Aorta (tissue), 5 donors: ENCODE measurements around the gene GCG. TPM values are rescaled to one million over a fixed set of nuclear protein-coding genes. Genes with fewer than 3 reads are reported as not detected.

ENCODE experiments used
- ATAC-seq: fragments of 200-7000 bp; cut with Tn5 transposase; one replicate; pipeline ENCODE4 v1.9.1; 2022; ENCODE audit warnings: moderate library complexity; ENCODE audit not compliant: low FRiP score
- DNase-seq, 2 donors: peaks; one replicate each; pipeline ENCODE4 v3.0.0-alpha.2; 2020
- H3K27ac ChIP-seq, 2 donors: one replicate each; pipeline ENCODE4 v1.5.1; 2013; ENCODE audit warnings: low read length in 2 of 2, mild to moderate bottlenecking in 2 of 2, moderate library complexity in 2 of 2, control low read depth in 1 of 2, inconsistent platforms in 1 of 2, low read depth in 1 of 2
- H3K27me3 ChIP-seq, 2 donors: one replicate each; pipeline ENCODE4 v1.6.1; 2013; ENCODE audit warnings: control low read depth in 1 of 2, low read length in 1 of 2, mild to moderate bottlenecking in 1 of 2, moderate library complexity in 1 of 2; ENCODE audit not compliant: insufficient read depth in 2 of 2, control insufficient read depth in 1 of 2
- H3K36me3 ChIP-seq, 2 donors: one replicate each; pipeline ENCODE4 v1.6.1; 2013; ENCODE audit warnings: control low read depth in 1 of 2, low read length in 1 of 2, mild to moderate bottlenecking in 1 of 2; ENCODE audit not compliant: insufficient read depth in 2 of 2, control insufficient read depth in 1 of 2
- H3K4me1 ChIP-seq, 2 donors: one replicate each; pipeline ENCODE4 v1.6.1; 2013; ENCODE audit warnings: low read length in 2 of 2, control low read depth in 1 of 2, mild to moderate bottlenecking in 1 of 2, moderate library complexity in 1 of 2; ENCODE audit not compliant: insufficient read depth in 2 of 2, control insufficient read depth in 1 of 2
- H3K4me3 ChIP-seq, 2 donors: one replicate each; pipeline ENCODE4 v1.5.1; 2013; ENCODE audit warnings: low read length in 2 of 2, control low read depth in 1 of 2, mild to moderate bottlenecking in 1 of 2
- H3K9me3 ChIP-seq: one replicate; pipeline ENCODE4 v1.6.1; 2013; ENCODE audit warnings: mild to moderate bottlenecking, low read length; ENCODE audit not compliant: control insufficient read depth
- WGBS, 2 donors: extraction: QIAGEN DNeasy Blood & Tissue Kit; methylation state at CpG; one replicate each; pipeline ENCODE4 v1.1.7; 2013; 5-methylcytosine and 5-hydroxymethylcytosine counted together
- intact Hi-C, 2 donors: fragments of 100-400 bp; cut with DNase I; formaldehyde crosslinking; loops; one replicate each; pipeline versions ENCODE4 v1.14.2 to v1.15.0; 2022
- polyA plus RNA-seq, 2 donors: library from polyadenylated mRNA; stranded (reverse); fragments of 200-250 nt; gene quantifications; one replicate each; pipeline ENCODE4 v1.2.3, GENCODE V29; 2013
- total RNA-seq, 2 donors: library from RNA; stranded (reverse); fragmentation: NEBNext Ultra II Directional; extraction: Animal tissue kit (Norgen Biotek cat#: 25700); gene quantifications; one replicate each; pipeline ENCODE4 v1.2.1, GENCODE V29; 2021
- donor health status: healthy with polysubstance abuse.
- donor health status: Bipolar disorder and iron deficiency.
- donor health status: DM: no; HTN: no; CAD: no.
- donor health status: DM: no; HTN: no; CAD: no.
- donor health status: DM: yes; HTN: yes; CAD: no.

The GCG gene
- total and polyA plus RNA-seq, 4 donors: 0.62 to 1.6 (median 0.97) TPM; not detected in 1

DNA sequence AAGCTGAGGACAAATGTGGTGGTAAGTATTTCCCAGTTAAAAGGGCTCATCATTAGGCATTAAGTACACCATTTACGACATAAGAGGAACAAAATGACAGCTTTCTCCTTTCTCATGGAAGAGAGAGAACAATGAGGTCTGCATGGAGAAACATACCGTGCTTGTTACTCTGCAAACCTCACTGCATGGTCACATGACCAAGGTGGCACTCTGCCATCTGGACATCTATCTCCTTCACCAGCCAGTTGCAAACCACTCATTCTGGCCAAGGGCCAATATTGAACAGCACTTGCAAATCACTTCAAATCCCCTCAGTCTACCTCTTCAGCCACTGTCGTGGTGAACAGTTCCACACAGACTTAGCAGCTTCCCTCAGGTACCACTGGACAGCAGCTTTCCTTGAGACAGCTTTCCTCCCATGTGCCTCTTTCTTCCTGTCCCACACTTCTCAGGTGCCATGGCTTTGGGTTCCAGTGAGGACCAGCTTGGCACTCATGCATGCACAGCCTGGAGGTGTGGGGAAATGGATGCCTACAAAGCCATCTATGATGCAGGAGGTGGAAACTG, 48.5 kb downstream of the GCG start:
- 51 to 65% methylated on average over 3 of the region's 3 CpGs for WGBS, 2 donors
- intact Hi-C loops: no loop called here

DNA sequence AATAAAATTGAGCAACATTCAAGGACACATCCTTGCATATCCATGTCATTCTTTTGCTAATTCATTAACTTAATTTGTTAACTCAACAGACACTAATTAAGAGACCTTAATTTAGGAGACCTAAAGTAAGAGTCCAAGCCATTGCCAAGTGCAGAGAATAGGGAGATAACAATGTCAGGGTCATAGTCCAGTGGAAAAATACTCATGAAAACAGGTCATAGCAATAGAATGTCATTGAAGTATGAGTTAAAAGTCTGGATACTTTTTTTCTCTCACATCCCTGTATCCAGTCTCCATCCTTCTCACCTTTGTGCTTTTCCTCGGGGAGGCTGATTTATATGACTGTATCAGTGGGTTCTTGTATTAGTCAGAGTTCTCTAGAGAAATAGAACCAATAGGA, 51.5 kb downstream of the GCG start:
- peaks cover 2% of the 10 kb centered on the region for H3K9me3 ChIP-seq
- no peaks in the 10 kb centered on the region for H3K4me1 ChIP-seq
- no peak overlapping the region for H3K27ac ChIP-seq
- ATAC-seq: no peak
- no peak overlapping the region for H3K4me3 ChIP-seq
- no peak for DNase-seq
- 62 to 81% methylated on average over 1 of the region's 1 CpG for WGBS, 2 donors
- H3K27me3 ChIP-seq: no peaks in the 10 kb centered on the region
- H3K36me3 ChIP-seq: no peaks in the 10 kb centered on the region
- intact Hi-C loops: no loop called here

More for the DNA sequence above, 48.5 kb downstream of the GCG start:
- Histone ChIP-seq H3K4me1 (no peaks in the 10 kb centered on the region), H3K9me3 (peaks cover 2% of the 10 kb centered on the region), H3K27ac (no peak overlapping the region), H3K4me3 (no peak overlapping the region), H3K36me3 (no peaks in the 10 kb centered on the region), H3K27me3 (no peaks in the 10 kb centered on the region)
- no peak for DNase-seq
- ATAC-seq: no peak

DNA sequence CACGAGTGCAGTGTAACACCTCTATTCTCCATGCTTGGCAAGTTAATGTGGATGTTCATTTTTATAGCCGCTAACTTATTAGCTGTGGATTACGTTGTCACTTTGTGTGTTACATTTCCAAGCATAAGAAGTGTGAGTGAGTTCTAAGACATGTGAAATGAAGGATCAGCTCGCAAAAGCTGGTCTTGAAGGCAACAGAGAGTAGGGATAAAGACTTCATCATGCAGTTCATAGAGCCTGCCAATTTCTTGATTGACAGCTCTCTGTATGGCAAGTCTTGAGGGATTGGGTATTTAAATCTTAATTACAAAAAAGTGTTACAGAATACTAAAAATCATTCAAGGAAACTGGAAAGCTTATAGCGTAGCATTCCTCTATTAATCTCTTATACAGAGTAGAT, 52.2 kb downstream of the GCG start:
- Histone ChIP-seq H3K36me3 (no peaks in the 10 kb centered on the region), H3K4me1 (no peaks in the 10 kb centered on the region), H3K9me3 (no peaks in the 10 kb centered on the region), H3K27me3 (no peaks in the 10 kb centered on the region), H3K27ac (no peak overlapping the region), H3K4me3 (no peak overlapping the region)
- intact Hi-C loops: no loop called here
- 92 to 93% methylated on average over 5 of the region's 5 CpGs for WGBS, 2 donors
- ATAC-seq (no peak), DNase-seq (no peak)

Other genes starting within 250 kb of the GCG start
- gene DPP4, start 78.0 kb downstream of the GCG start, total RNA-seq: 1 to 10 TPM; 3.5 to 3.7 TPM
- 1 to 10 TPM in 1 of 2 donors, under 1 TPM in 1; 0.20 to 4.1 TPM for gene DPP4, start 78.0 kb downstream of the GCG start, polyA plus RNA-seq
- 10 to 100 TPM; 28.6 to 65.8 TPM for gene FAP, start 91.2 kb upstream of the GCG start, total RNA-seq
- 10 to 100 TPM; 19.2 to 23.5 TPM for gene FAP, start 91.2 kb upstream of the GCG start, polyA plus RNA-seq
- gene IFIH1, start 166.4 kb upstream of the GCG start, total RNA-seq: 10 to 100 TPM; 16.3 to 22.1 TPM
- 1 to 10 TPM; 6.5 to 9.0 TPM for gene IFIH1, start 166.4 kb upstream of the GCG start, polyA plus RNA-seq
- gene GCA, start 191.9 kb upstream of the GCG start, total RNA-seq: 10 to 100 TPM; 32.5 to 35.2 TPM
- gene GCA, start 191.9 kb upstream of the GCG start, polyA plus RNA-seq: 10 to 100 TPM; 16.3 to 18.5 TPM